SK-N-MC (cell line): ENCODE results near the gene YEATS2.

Source experiments
- EZH2 ChIP-seq: fragments of 200-600 bp; sonication (generic); IDR thresholded peaks from one replicate; pipeline ENCODE4 v1.6.1; 2017; ENCODE audit warnings: antibody characterized with exemption
- FOXP2 ChIP-seq: optimal IDR thresholded peaks from 2 replicates; pipeline ENCODE3; 2011; ENCODE audit warnings: mild to moderate bottlenecking, moderate library complexity; ENCODE audit not compliant: insufficient read depth; ENCODE audit errors: extremely low read length, control extremely low read depth
- POLR2AphosphoS5 ChIP-seq: IDR thresholded peaks from 2 replicates; pipeline ENCODE4 v1.6.1; 2012; ENCODE audit warnings: mild to moderate bottlenecking, low read depth, low read length, borderline replicate concordance

DNA sequence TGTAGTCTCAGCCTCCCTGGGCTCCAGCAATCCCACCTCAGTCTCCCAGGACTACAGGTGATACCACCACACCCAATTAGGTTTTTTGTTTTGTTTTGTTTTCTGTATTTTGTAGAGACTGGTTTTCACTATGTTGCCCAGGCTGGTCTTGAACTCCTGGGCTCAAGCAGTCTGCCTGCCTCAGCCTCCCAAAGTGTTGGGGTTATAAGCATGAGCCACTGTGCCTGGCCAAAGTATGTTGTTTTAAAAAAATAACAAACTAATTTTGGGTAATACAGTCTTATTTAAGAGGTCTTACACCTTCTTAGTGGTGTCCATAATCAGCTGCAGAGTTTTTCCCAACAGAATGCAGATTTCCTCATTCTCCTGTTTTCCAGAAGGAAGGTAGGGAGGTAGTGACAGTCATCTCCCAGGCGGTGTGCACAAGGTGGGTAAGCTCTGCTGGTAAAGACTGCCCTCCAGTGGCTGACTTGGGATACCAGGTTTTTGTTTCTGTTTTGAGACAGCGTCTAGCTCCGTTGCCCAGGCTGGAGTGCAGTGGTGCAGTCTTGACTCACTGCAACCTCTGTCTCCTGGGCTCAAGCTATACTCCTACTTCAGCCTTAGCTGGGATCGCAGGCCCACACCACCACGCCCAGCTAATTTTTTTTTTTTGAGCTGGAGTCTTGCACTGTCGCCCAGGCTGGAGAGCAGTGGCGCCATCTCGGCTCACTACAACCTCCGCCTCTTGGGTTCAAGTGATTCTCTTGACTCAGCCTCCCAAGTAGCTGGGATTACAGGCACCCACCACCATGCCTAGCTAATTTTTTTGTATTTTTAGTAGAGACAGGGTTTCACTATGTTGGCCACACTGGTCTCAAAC is 69.4 kb downstream of the YEATS2 start:
- TF ChIP-seq EZH2: no peak
- TF ChIP-seq POLR2AphosphoS5: no peak
- TF ChIP-seq FOXP2: no peak
